ENCODE results near the gene CELA2B.
"Not testable (repeated sequence)": the region's sequence is repeated elsewhere in the genome, so short reads cannot be mapped to it uniquely, and the experiment has no call there.

The CELA2B gene

DNA sequence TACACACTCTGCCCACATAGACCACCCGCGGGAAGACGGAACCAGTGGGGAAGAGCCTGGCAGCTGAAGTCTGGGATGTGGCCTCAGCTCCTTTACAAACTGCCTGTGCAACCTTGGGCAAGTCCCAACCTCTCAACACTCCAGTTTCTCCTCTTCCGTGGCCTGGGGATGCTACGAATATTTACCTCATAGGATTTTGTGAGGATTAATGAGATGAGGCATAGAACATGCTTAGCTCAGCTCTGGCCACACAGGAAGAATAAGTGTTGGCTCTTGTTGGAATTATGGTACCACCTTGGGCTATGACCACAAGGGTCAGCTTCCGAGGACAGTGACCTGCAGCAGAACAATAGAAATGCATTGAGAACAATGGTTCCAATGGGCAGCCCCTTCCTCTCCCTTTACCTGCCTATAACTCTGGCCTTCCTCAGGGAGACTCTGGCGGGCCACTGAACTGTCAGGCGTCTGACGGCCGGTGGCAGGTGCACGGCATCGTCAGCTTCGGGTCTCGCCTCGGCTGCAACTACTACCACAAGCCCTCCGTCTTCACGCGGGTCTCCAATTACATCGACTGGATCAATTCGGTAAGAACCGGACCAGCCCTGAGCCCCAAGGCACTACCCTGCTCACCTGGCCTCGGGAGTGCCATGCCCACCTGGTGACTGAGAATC lies 8.8 kb upstream of the CELA2B start:
- not testable (repeated sequence) for H2AFZ ChIP-seq (ENCODE audit: low read depth, low read length); H3K9me3 ChIP-seq (ENCODE audit: insufficient read depth, low read length); H3K79me2 ChIP-seq (ENCODE audit: low read length); H3K27ac ChIP-seq (ENCODE audit: low read length); H4K20me1 ChIP-seq (ENCODE audit: insufficient read depth, low read length); H3K4me3 ChIP-seq (ENCODE audit: low read length); H3K4me2 ChIP-seq (ENCODE audit: low read length); H3K27me3 ChIP-seq (ENCODE audit: low read depth, low read length); H3K9ac ChIP-seq (ENCODE audit: low read length); H3K36me3 ChIP-seq (replicated peaks; ENCODE audit: low read depth, low read length)
- H3K4me1 ChIP-seq (ENCODE audit: low read length), result peaks cover 45% of the 10 kb centered on the region

DNA sequence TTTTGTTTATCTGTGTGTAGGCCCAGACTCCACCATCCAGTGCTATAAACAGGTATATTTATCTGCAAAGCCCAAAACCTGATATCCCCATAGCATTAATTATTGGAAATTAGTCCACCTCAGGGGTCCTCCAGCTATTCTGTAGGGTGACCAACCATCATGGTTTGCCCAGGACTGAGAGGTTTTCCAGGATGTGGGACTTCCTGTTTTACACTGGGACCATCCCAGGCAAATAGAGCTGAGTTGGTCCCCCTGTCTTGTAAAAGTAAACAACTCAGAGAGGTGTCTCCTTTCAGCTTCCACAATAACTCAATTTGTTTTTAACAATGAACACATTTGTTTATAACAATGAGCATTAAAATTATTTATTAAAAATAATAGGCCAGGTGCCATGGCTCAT lies 7.8 kb upstream of the CELA2B start:
- Histone ChIP-seq H3K4me1 (ENCODE audit: low read length) (peaks cover 45% of the 10 kb centered on the region), H3K4me3 (ENCODE audit: low read length) (no peak overlapping the region), H4K20me1 (ENCODE audit: insufficient read depth, low read length) (no peaks in the 10 kb centered on the region), H3K79me2 (ENCODE audit: low read length) (no peaks in the 10 kb centered on the region), H3K27me3 (ENCODE audit: low read depth, low read length) (no peaks in the 10 kb centered on the region), H3K9me3 (ENCODE audit: insufficient read depth, low read length) (no peaks in the 10 kb centered on the region), H2AFZ (ENCODE audit: low read depth, low read length) (no peak overlapping the region), H3K9ac (ENCODE audit: low read length) (no peak overlapping the region), H3K4me2 (ENCODE audit: low read length) (no peak overlapping the region), H3K36me3 (replicated peaks; ENCODE audit: low read depth, low read length) (no peaks in the 10 kb centered on the region), H3K27ac (ENCODE audit: low read length) (no peak overlapping the region)
- TF ChIP-seq, protein P1, sequence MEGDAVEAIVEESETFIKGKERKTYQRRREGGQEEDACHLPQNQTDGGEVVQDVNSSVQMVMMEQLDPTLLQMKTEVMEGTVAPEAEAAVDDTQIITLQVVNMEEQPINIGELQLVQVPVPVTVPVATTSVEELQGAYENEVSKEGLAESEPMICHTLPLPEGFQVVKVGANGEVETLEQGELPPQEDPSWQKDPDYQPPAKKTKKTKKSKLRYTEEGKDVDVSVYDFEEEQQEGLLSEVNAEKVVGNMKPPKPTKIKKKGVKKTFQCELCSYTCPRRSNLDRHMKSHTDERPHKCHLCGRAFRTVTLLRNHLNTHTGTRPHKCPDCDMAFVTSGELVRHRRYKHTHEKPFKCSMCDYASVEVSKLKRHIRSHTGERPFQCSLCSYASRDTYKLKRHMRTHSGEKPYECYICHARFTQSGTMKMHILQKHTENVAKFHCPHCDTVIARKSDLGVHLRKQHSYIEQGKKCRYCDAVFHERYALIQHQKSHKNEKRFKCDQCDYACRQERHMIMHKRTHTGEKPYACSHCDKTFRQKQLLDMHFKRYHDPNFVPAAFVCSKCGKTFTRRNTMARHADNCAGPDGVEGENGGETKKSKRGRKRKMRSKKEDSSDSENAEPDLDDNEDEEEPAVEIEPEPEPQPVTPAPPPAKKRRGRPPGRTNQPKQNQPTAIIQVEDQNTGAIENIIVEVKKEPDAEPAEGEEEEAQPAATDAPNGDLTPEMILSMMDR (IDR thresholded peaks at IDR 0.05; ENCODE audit: low read depth, low read length), result no peak
- no peak for TF ChIP-seq EZH2phosphoT487 (IDR thresholded peaks at IDR 0.05; ENCODE audit: low read depth)

DNA sequence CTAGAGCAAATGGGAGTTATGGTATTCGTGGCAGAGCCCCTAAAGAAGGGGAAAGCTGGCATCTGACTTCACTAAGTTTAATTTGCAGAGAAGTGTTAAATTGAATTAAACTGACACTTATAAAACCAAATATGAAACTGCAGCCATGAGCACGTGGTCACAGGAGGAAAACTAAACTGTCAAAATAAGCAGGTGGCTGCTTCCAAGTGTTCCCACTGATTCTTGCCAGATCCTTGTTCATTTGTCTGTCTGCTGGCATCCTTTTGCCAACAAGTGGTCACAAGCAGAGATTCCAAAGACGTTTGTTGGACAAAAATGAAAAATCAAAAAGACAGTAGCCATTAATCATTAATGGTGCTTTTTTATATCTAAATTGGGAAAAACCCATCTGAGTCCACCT lies 6.5 kb upstream of the CELA2B start:
- H3K36me3 ChIP-seq (replicated peaks; ENCODE audit: low read depth, low read length), result no peaks in the 10 kb centered on the region
- H3K9ac ChIP-seq (ENCODE audit: low read length), result no peak overlapping the region
- TF ChIP-seq, protein P1 (IDR thresholded peaks at IDR 0.05; ENCODE audit: low read depth, low read length), result no peak
- no peak for TF ChIP-seq EZH2phosphoT487 (IDR thresholded peaks at IDR 0.05; ENCODE audit: low read depth)
- H2AFZ ChIP-seq (ENCODE audit: low read depth, low read length), result no peak overlapping the region
- peaks cover 41% of the 10 kb centered on the region for H3K4me1 ChIP-seq (ENCODE audit: low read length)
- peak overlapping the region; percentile 46 for H3K4me2 ChIP-seq (ENCODE audit: low read length)
- H3K27me3 ChIP-seq (ENCODE audit: low read depth, low read length), result no peaks in the 10 kb centered on the region
- H3K27ac ChIP-seq (ENCODE audit: low read length), result no peak overlapping the region
- no peaks in the 10 kb centered on the region for H3K9me3 ChIP-seq (ENCODE audit: insufficient read depth, low read length)
- H4K20me1 ChIP-seq (ENCODE audit: insufficient read depth, low read length), result no peaks in the 10 kb centered on the region
- H3K79me2 ChIP-seq (ENCODE audit: low read length), result no peaks in the 10 kb centered on the region
- H3K4me3 ChIP-seq (ENCODE audit: low read length), result no peak overlapping the region

DNA sequence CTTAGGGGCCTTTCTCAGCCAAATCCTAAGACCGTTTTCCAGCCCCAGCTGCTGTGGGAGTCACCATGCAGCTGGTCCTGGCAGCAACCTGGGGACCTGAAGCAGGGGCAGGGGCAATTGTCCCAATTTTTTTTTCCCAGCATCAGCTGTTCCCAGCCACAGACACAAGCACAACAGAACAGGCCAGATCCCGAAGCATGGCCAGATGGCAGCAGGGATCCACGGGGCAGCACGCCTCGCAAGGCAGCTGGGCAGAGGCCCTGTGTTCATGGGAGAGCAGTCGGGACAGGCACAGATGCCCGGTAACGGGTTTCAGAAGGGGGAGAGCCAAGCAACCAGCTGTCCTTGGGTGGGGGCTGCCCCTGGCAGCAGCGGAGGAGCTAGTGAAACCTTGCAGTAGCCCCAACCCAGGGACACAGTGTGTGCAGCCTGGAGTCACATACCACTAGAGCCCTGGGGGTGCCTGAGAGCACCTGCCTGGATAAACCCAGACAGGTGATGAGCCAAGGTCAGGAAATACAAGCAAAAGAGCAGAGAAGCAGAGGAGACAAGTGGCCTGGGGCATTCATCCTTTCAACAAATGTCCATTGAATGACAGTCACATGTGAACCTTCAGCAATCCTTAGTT lies 6.0 kb upstream of the CELA2B start:
- not testable (repeated sequence) for H3K36me3 ChIP-seq (replicated peaks; ENCODE audit: low read depth, low read length); H3K9me3 ChIP-seq (ENCODE audit: insufficient read depth, low read length); H3K27me3 ChIP-seq (ENCODE audit: low read depth, low read length); H2AFZ ChIP-seq (ENCODE audit: low read depth, low read length); H3K9ac ChIP-seq (ENCODE audit: low read length); H3K4me3 ChIP-seq (ENCODE audit: low read length); H3K27ac ChIP-seq (ENCODE audit: low read length); H3K79me2 ChIP-seq (ENCODE audit: low read length); H4K20me1 ChIP-seq (ENCODE audit: insufficient read depth, low read length)
- H3K4me2 ChIP-seq (ENCODE audit: low read length), result peak overlapping the region; percentile 46
- H3K4me1 ChIP-seq (ENCODE audit: low read length), result peaks cover 36% of the 10 kb centered on the region

DNA sequence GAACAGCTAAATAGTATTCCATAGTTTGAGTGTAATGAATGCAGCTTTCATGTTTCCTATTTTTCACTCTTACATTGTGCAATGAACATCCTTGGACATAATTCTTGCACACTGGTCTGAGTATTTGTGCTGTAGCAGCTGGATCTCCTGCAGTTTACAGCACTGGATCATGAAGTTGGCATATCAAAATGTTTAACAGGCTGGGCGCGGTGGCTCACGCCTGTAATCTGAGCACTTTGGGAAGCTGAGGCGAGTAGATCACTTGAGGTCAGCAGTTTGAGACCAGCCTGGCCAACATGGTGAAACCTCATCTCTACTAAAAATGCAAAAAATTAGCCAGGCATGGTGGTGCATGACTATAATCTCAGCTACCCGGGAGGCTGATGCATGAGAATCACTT lies 4.8 kb upstream of the CELA2B start:
- not testable (repeated sequence) for H3K27ac ChIP-seq (ENCODE audit: low read length); H3K27me3 ChIP-seq (ENCODE audit: low read depth, low read length); H3K4me2 ChIP-seq (ENCODE audit: low read length); H3K4me3 ChIP-seq (ENCODE audit: low read length); H3K9ac ChIP-seq (ENCODE audit: low read length); H4K20me1 ChIP-seq (ENCODE audit: insufficient read depth, low read length); H3K79me2 ChIP-seq (ENCODE audit: low read length); H3K9me3 ChIP-seq (ENCODE audit: insufficient read depth, low read length); H2AFZ ChIP-seq (ENCODE audit: low read depth, low read length); H3K36me3 ChIP-seq (replicated peaks; ENCODE audit: low read depth, low read length)
- H3K4me1 ChIP-seq (ENCODE audit: low read length), result peaks cover 26% of the 10 kb centered on the region

DNA sequence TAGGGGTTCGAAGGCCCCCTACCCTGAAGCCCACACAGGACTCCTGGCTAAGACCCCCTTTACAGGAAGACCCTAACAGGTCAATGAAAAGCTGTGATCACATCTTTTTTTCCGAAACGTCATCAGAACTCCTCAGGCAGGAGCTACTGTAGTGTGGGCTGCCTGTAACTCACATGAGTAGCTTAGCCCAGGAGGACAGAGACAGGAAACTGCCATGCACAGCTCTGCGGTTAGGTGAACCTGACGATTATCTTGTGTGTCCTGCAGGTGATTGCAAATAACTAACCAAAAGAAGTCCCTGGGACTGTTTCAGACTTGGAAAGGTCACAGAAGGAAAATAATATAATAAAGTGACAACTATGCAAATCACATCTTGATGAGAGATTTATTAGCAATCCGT lies 4.2 kb upstream of the CELA2B start:
- H3K9ac ChIP-seq (ENCODE audit: low read length); H2AFZ ChIP-seq (ENCODE audit: low read depth, low read length); H3K27me3 ChIP-seq (ENCODE audit: low read depth, low read length); H3K9me3 ChIP-seq (ENCODE audit: insufficient read depth, low read length); H4K20me1 ChIP-seq (ENCODE audit: insufficient read depth, low read length); H3K36me3 ChIP-seq (replicated peaks; ENCODE audit: low read depth, low read length); H3K79me2 ChIP-seq (ENCODE audit: low read length); H3K27ac ChIP-seq (ENCODE audit: low read length); H3K4me3 ChIP-seq (ENCODE audit: low read length): not testable (repeated sequence)
- peaks cover 26% of the 10 kb centered on the region for H3K4me1 ChIP-seq (ENCODE audit: low read length)
- H3K4me2 ChIP-seq (ENCODE audit: low read length), result 0 out of 2 replicates have a peak overlapping the region, but pooled peaks have one; percentile 3
